Activated CD4-positive, alpha-beta T cell treated with anti-CD3 and anti-CD28 coated beads, Interleukin-2, amount 50 U/mL, for 16 hours (primary cell): Measurements from ENCODE around the gene IRF5.

ENCODE experiments used
- DNase-seq: peaks from one replicate; pipeline ENCODE4 v3.0.0-alpha.2; 2020

The IRF5 gene

DNA sequence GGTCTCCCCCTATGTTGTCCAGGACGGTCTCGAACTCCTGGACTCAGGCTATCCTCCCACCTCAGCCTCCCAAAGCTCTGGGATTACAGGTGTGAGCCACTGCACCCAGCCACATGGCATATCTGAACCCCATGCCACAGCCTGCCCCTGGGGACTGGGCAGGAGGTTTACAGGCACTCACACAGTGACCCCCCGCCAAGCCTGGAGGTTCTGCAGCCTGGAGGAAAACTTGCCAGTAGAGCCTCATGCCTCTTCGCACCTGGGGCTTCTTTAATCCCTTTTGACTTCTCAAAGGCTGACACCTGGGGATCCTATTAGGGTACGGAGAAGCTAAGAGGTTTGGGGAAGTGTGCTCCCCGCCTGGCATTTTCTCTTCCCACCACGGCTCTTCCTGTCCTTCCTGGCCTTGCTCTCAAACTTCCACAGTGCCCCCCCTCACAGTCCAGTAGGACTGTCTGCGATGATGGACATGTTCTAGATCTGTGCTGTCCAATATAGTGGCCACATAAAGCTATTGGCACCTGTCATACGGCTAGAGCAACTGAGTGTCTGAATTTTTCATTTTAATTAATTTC lies 15.8 kb upstream of the IRF5 start:
- no peak for DNase-seq

DNA sequence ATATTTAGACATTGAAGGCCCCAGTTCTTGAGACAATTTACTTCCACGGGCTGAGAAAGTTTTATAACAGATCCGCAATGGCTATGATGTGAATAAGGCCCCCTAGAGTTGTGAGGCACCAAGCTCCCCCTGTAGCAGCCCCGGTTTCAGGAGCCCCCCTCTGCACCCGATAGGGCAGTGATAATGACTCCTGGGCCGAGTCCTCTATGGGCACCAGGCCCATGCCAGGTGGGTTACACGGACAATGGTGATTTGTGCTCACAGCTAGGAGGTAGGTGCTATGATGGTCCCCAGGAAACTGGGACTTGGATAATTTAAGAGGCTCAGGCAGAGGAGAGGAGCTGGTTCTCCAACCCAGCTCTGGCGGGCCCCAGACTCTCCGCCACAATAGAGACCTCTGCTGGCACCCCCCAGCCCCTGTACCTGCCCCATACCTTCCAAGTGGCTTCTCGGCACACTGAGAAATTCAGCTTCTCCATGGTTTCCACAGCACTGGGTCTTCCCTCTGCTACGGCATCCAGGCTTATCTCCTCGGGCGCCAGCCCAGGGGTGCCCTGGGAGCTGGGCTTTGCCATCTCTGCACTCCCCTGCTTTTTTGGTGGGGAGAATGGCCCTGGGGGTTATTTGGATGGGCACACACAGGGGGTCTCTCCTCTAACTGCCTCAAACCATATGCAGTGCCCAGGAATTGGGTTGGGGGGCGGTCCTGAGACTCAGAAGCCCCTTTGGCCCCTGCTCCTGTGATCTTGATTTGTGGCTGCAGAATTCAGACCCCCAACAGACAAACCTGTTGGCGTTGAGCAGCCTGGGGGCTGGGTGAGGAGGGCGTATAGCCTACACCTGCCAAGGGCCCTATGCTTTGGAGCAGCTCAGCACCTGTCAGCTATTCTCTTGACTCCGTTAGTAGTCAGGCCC lies 15.0 kb upstream of the IRF5 start:
- DNase-seq, result no peak

DNA sequence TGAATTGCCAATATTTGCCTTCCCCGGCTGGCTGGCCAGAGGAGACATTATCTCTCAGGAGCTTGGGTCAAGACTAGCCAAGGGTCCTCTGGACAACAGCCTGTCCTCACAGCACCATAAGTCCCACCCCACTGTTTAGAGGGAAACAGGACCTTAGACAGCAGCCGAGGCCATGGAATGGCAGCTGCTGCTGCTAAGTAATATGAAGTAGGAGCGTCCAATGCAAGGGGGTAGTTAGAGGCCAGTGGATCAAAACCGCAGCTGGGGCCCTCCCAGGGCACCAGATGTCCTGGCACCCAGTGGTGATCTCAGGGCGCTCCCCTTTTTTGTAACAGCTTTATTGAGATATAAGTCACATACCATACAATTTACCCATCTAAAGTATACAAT lies 14.3 kb upstream of the IRF5 start:
- no peak for DNase-seq

DNA sequence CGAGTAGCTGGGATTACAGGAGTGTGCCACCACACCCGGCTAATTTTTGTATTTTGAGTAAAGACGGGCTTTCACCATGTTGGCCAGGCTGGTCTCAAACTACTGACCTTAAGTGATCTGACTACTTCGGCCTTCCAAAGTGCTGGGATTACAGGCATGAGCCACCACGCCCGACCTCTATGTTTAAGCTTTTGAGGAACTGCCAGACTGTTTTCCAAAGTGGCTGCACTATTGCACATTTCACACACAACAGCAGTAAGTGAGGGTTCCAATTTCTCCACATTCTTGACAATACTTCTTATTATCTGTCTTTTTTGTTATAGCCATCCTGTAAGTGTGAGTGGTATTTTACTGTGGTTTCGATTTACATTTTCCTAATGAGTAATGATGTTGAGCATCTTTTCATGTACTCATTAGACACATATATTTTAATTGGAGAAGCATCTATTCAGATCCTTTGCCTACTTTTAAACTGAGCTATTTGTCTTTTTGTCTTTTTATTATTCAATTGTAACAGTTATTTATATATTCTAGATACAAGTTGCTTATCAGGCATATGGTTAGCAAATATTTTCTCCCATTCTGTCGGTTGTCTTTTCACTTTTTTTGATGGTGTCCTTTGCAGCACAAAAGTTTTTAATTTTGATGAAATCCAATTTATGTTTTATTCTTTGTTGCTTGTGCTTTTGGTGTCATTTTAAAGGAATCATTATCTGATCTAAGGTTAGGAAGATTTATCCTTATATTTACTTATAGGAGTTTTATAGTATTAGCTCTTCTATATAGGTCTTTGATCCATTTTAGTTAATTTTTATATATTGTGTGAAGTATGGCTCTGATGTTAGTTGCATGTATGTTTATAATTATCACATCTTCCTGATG lies 12.8 kb upstream of the IRF5 start:
- DNase-seq, result no peak

DNA sequence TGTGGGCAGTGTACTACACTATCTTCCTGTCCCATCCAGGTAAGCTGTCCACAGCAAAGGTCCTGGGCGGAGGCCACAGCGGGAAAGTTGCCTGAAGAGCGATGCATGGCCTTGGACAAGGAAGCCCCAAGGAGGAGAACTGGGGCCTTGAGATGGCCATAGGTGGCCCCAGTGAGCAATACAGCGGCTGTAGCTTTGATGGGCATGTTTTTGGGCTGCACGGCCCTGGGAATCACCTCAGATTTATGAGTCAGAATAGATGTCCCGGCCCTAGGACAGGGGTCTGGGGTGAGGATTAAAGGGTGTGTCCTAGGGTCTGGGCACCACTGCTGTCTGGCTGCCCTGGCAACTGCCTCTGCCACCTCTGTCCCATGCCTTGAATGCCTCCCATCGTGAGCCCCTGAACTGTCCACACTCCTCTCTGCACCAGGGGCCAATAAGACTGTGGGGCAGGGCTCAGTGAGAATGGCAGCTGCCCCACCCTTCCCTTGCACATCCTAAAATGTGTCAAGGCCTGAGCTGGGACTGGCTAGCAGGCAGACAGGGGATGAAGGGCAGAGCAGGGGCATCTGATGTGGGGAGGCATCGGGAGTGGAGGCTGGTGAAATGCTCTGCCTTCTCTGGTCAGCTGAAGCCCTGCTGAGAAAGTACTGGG lies 9.4 kb upstream of the IRF5 start:
- no peak for DNase-seq

DNA sequence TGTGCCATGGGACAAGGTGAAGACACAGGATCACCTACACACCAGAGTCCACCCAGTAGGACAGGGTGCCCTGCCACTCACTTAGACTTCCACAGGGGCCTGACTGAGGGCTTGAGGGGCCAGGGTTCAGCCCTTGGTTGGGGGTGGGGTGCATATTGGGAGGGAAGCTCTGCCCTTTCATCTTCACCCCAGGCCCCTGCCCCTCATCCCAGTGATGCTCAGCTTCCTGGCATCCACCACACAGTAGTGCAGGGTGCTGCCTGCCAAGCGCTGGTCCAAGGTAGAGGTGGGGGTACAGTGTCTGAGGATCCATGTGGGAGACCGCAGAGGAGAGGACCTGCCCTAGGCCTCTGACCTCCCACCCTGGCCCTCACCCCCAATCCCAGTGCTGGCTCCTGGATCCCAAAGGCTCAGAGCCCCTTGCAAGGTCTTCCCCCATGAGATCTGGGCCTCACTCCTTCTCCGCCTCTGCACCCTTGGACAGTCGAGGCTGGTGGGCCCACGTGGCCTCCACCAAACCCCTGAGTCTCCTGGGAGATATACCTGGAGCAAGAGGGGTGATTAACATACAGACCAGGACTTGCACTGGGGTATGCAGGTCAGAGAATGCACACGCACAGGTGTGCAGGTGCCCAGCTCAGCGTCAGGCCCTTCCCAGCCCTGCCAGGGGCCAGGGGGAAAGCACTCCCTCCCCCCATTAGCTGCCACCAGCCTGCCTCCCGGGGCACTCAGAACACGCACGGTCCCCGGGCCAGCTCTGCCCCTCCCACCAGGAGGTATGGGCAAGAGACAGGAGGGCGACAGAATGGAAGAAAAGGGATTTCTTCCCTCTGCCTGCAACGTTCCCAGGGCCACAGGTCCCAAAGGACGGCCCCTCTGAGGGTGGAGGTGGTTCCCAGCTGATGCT lies 8.6 kb upstream of the IRF5 start:
- DNase-seq, result no peak

DNA sequence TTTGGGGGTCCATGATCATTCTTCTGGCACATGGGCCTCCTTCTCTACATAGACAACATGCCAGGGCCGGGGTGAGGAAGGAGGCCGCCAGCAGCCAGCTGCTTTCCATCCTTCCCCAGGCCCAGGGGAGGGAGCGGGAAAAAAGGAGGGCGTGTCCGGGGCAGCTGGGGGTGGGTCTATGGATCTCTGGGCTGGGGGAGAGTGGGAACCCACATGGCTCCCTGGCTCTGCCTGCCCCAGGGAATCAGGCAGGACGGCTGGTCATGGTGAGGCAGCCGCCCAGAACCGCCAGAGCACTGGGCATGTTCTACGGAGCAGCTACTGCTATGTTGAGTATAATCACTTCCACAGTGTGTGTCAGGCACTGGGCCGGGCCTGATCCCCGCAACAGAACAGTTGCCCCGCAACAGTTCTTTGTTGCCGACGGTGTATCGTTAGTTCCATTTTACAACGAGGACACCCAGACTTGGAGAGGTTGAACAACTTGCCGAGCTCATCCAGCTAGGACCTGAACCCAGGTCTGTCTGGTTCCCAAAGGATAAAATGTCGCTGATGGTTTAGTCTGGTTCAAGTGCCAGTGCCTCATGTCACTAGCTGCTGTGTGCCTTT lies 6.4 kb upstream of the IRF5 start:
- DNase-seq, result no peak

DNA sequence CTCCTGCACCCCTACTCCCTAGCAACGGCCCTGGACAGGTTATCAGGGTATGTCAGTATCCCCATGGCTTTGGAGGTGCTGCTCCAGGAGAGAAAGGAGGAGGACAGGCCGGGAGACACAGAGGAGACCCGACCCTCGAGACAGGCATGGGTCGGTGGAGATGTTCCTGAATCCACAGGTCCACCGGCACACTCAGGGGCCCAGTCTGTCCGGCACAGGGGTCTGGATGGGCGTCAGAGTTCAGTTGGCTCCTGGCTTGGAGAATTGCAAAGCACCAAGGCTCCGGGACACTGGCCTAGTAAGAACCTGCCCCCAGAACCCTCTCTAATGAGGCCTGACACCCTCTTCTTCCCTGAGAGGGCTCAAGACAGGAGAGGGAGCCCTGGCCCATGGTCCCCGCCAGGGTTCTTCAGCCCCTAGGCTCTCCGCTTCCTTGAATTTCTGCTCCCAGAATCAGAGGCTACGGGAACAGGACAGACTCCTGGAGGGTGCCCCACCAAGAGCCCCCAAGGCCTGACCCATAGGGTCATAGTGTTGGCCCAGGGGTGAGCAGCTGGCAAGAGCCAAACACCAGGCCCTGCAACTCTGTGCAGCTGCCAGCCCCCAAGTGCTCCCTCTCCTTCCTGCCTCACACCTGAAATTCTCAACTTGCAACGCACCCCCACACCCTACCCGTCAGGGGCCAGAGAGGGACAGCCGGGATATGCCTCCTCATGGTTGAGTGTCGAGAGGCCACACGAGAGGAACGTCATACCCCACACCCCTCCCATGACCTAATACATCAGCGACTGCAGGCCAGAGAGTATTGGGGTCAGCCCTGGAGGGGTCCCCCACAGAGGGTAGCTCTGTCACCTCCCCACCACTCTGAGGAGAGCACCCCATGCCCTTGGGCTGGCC lies 5.5 kb upstream of the IRF5 start:
- no peak for DNase-seq

DNA sequence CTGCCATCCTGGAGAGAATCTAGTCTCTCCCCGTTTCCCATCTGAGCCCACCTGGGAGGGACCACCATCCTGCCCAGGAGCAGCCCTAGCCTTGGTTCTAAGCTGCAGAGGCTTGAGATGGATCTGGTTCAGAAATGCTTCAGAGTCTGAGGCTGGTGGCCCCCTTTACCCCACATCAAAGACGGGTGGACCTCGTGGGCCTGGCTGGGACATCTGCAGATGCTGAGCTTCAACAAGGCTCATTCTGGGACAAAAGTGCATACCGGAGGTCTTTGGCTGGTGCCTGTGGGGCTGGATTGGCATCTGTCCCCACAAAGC lies 4.9 kb upstream of the IRF5 start:
- DNase-seq, result no peak

DNA sequence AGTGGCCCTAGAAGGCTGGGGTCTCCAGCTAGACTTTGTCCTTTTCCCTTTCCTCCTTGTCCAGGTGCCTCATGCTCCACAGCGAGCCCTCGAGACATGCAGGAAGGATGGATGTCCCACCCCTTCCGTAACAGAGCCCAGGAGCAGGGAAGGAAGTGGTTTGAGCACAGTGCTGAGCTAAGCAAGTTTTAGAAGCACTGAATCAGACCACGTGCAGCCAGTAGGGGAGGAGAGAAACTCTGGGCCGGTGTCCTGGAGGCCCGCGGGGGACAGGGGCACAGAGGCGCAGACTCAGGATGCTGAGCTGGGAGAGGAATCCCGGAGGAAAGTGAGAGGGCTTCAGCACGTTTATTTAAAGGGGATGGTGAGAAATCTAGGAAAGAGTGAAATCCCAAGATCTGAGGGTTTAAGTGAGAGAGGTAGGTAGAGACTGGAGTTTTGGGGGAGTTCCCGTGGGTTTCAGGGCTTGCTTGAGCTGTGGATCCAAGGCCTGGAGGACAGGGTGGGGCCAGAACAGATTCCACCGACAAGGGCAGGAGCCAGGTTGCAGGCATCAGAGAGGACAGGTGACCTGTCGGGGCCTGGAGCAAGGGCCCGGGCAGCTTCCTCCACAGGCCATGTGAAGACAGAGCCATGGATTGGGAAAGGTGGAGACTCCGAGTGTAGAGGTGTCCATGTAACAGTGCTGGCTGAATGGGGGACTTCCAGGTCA lies 4.4 kb upstream of the IRF5 start:
- DNase-seq, result peak; percentile 75

DNA sequence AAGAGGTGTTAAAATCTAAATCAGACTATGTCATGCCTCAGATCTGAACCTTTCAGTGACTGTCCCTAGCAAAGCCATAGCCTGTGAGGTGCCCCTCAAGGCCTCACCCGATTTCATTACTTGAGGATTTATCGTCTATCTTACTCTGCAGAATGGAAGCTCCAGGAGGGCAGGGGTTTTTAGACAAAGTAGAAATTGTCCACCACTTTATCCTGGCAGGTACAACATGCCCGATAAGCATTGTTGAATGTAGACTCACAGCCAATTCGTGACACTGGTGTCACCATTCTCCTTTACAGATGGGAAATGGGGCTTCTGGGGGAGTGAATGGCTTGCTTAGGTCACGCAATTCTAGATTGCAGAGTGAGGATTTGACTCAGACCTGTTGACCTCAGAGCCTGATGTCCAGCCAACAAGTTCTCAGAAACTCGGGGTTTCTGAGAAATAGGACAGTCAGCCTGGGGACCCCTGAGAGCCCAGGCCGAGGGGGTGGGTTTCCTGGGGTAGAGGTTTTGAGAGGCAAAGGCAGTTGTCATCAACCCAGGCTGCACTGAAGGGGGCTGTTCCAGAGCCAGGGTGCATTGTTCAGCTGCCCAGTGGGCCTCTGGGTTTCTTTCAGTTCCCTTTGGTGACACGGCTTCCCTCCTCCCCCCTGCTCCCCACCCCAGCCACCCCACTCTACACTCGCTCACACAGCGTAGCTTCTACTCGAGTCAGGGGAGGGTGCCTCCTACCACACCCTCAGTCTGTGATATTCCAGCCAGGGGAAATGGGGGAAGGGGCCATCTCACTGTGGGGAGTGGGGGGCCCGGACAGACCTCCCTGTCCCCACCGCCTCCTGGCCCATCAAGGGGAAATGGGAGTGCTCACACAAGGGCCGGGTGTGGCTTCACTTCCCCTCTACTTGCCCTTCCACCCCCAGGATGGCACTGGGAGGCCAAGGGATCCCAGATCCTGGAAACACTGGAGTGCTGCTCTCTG lies 3.1 kb upstream of the IRF5 start:
- DNase-seq, result no peak

DNA sequence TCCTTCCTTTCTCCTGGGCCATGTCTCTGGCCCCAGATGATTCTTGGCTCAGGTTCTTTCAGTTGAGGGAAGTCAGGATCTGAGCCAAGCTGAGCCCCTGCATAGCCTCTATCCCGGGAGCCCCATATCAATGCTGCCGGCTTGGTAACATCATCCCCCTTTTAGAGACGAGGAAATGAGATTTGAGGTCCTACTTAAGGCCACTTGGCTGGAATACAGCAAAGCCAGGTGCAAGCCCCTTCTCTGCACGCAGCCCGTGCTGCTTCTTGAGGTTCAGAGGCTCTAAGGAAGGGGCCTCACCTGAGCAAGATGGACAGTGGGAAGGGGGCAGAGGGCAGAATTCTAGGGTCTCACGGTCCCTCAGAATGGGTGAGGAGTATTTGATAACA lies 2.4 kb upstream of the IRF5 start:
- DNase-seq, result no peak

DNA sequence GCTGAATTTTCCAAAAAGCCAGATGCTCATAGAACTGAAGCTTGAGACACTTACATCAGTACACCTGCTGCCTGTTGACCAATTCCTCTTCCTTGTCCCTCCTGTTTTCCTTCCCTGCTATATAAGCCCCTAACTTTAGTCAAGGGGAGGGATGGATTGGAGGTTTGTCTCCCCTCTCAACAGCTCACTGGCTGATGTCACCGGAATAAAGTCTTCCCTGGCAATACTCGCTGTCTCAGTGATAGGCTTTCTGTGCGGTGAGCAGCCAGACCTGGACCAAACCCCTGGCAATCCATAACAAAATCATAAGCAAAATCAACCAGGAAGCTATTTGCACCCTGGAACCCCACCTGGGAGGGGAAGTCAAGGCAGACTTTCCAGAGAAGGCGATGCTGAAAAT lies 929 bp upstream of the IRF5 start:
- DNase-seq, result no peak

DNA sequence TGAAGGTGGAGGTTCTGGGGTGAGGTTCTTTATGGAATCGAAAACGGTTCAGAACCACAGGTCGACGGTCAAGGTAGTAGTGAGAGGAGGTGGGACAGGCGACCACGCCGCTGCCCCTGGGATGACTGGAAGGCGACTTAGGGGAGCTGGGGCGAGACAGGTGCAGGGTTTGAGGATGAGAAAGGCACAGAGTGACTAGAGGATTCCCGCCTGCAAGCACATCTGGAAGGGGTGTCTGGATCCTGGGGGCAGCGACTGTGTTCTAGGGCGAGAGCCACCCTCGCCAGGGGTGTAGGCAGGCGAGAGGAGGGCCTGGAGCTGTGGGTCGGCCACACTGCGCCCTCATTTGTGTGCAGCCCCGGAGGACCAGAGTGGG lies 468 bp upstream of the IRF5 start:
- DNase-seq, result no peak

DNA sequence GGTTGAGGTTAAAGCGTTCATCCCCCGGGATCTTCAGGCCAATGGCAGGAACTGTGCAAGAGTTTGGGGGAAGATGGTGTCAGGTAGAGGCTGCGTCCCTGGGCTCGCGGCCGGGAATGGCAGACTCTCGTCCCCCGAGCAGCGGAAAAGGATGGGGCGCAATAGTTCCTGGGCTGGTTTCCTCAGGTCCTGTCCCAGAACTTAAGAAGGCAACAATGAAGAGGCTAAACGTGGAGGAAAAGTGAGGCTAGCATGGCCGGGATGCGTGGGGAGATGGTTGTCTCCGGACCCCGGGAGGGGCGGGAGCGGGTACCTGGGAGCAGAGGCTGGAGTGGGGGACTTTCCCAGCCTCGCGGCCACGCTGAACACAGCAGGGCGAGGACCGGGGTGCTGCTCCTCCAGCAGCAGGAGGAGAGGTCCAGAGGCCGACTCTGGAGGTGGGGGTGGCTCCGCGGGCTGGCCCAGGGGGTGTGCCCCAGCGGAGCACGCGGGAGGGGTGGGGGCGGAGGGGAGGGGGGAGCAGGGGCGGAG lies 882 bp downstream of the IRF5 start:
- DNase-seq, result no peak

DNA sequence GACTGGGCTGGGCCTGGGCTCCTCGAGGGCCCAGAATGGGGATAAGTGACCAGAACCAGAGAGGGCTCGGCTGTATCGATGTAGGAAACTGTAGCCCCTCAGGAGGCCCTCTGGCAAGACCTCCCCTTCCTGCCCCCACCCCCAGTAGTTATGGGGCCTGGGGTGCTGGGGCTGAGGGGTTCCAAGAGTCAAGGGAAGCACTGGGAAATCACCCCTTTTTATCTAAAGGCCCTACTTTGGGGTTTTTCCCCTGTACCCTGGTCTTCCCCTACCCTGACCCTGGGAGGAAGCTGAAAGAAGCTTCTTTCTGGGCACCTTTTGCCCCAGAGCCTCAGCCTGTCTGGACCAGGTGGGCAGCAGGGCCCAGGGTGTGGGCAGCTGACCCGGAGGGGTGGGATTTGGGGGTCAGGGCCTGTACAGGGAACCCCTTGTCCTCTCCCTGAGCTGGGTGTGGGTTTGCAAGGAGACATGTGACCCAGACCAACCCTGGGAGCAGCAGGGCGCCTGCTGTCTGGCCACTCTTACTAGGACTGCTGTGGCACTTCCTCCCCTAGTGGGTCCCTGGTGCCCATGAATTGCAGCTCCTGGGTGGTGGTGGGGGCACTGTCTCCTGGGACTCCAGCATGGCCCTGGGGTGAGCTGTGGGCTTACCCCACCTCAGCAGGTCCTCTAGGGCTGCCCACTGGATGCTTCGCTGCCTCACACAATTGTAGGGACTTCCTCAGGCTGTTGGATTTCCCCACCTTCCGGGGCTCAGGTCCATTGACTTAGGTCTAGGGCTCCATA lies 1.5 kb downstream of the IRF5 start:
- DNase-seq, result no peak

DNA sequence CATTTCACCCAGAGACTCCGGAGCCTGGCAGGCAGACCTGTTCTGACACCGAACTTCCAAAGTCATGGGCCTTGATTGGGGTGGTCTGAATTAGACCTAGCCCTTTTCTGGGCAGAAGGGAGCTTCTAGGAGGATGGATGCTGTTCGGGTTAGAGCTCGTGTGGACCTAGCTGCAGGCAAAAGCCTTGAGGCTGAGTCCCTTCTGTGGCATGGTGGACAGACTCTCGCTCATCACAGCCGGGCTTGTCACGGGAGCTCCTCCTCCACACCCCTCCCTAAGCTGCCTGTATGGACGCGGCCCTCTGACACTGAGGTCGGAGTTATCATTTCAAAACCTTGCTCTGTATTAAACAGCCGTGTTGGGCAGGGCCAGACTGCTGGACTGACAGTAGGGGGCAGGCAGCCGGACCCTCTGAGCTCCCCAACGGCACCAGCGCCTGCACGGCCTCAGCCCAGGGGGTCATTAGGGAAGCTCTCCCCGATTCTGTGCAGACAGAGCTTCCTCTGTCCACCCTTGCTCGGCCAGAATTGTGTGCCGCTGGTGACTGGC lies 2.2 kb downstream of the IRF5 start:
- no peak for DNase-seq
